H1 (cell line): ENCODE measurements around the gene LGALS9C. TPM values are rescaled to one million over a fixed set of nuclear protein-coding genes. Genes with fewer than 3 reads are reported as not detected.

Experiments used
- polyA plus RNA-seq, 7 experiments: library from polyadenylated mRNA; depleted of rRNA in 3 of 7; stranded (reverse) in 5 of 7; unstranded in 2 of 7; fragments of >200 nt in 5 of 7; fragments of 200-250 nt in 2 of 7; gene quantifications; 1 replicate in 5 of 7; 2 replicates in 1 of 7; 4 replicates in 1 of 7; pipeline versions ENCODE4 v1.2.1 to v1.2.3, GENCODE V29; 2011 to 2013; ENCODE audit warnings: missing spikeins in 2 of 7, mixed read lengths in 2 of 7
- small RNA-seq: library from polyadenylated mRNA; stranded (forward); fragments of <200 nt; extraction: miRNeasy Mini kit (QIAGEN cat#:217004); gene quantifications from one replicate; pipeline ENCODE3, GENCODE V24; 2013; ENCODE audit not compliant: insufficient read depth
- total RNA-seq: library from RNA; stranded (reverse); fragmentation: NEBNext Ultra II Directional; extraction: Animal tissue kit (Norgen Biotek cat#: 25700); gene quantifications from 2 replicates; pipeline ENCODE4 v1.2.1, GENCODE V29; 2021

Gene LGALS9C
- total and polyA plus RNA-seq, 2 of the 8 experiments (the other 6 are each of a cell fraction or from before 2014, with no cell fraction given) = 0.03 TPM; not detected in 1

Small RNA genes lying within 50 kb of the gene (small RNA-seq; reads per million reads assigned to genes)
- gene AL353997.1 (not detected), gene AL353997.4 (not detected)

Other genes with a start within 250 kb of the LGALS9C start
- 300 and 324 TPM in 2 replicates for gene FLII, start 218.1 kb upstream of the LGALS9C start, total RNA-seq
- 549 and 674 TPM in 2 replicates for gene FLII, start 218.1 kb upstream of the LGALS9C start, polyA plus RNA-seq (2011; rRNA removed)
- gene MIEF2, start 216.1 kb upstream of the LGALS9C start, total RNA-seq = 9.9 and 12.4 TPM in 2 replicates
- 24.9 and 39.6 TPM in 2 replicates for gene MIEF2, start 216.1 kb upstream of the LGALS9C start, polyA plus RNA-seq (2011; rRNA removed)
- gene TOP3A, start 161.8 kb upstream of the LGALS9C start, total RNA-seq = 46.2 and 54.3 TPM in 2 replicates
- gene TOP3A, start 161.8 kb upstream of the LGALS9C start, polyA plus RNA-seq (2011; rRNA removed) = 21.5 and 23.4 TPM in 2 replicates
- gene SMCR8, start 161.5 kb upstream of the LGALS9C start, total RNA-seq = 18.5 and 19.0 TPM in 2 replicates
- 6.9 and 8.9 TPM in 2 replicates for gene SMCR8, start 161.5 kb upstream of the LGALS9C start, polyA plus RNA-seq (2011; rRNA removed)
- 38.0 and 39.3 TPM in 2 replicates for gene SHMT1, start 113.2 kb upstream of the LGALS9C start, total RNA-seq
- 30.7 and 31.9 TPM in 2 replicates for gene SHMT1, start 113.2 kb upstream of the LGALS9C start, polyA plus RNA-seq (2011; rRNA removed)
- gene EVPLL, start 99.0 kb upstream of the LGALS9C start, total RNA-seq = not detected in 2 replicates
- gene EVPLL, start 99.0 kb upstream of the LGALS9C start, polyA plus RNA-seq (2011; rRNA removed) = 0.06 and 0.13 TPM in 2 replicates
- gene TBC1D28, start 167.6 kb downstream of the LGALS9C start, total RNA-seq = not detected in 2 replicates
- gene TBC1D28, start 167.6 kb downstream of the LGALS9C start, polyA plus RNA-seq (2011; rRNA removed) = 0.09 TPM in 1 of 2 replicates, not detected in the other
- 12.4 and 13.3 TPM in 2 replicates for gene FOXO3B, start 205.5 kb downstream of the LGALS9C start, total RNA-seq
- gene FOXO3B, start 205.5 kb downstream of the LGALS9C start, polyA plus RNA-seq (2011; rRNA removed) = 13.7 and 19.8 TPM in 2 replicates